ENCODE data around the gene ROBO1.
"Not testable (repeated sequence)": the region's sequence is repeated elsewhere in the genome, so short reads cannot be mapped to it uniquely, and the experiment has no call there.

The ROBO1 gene

GRCh38 chr3:79310016-79310415 lies 457.8 kb downstream of the ROBO1 start:
- no peak for DNase-seq (ENCODE audit: low read depth)

- no peak for DNase-seq (ENCODE audit: low read depth)
Measured at GRCh38 chr3:79306934-79307570, 460.7 kb downstream of the ROBO1 start.

GRCh38 chr3:79299949-79300635 lies 467.7 kb downstream of the ROBO1 start:
- not testable (repeated sequence) for DNase-seq (ENCODE audit: low read depth)

- no peak for DNase-seq (ENCODE audit: low read depth)
Measured at GRCh38 chr3:79297245-79297960, 470.4 kb downstream of the ROBO1 start.

GRCh38 chr3:79286882-79287281 lies 480.9 kb downstream of the ROBO1 start:
- no peak for DNase-seq (ENCODE audit: low read depth)

- no peak for DNase-seq (ENCODE audit: low read depth)
Measured at GRCh38 chr3:79285871-79286270, 481.9 kb downstream of the ROBO1 start.

- no peak for DNase-seq (ENCODE audit: low read depth)
Measured at GRCh38 chr3:79285380-79285779, 482.4 kb downstream of the ROBO1 start.

- DNase-seq (ENCODE audit: low read depth): no peak
Measured at GRCh38 chr3:79284781-79285180, 483.0 kb downstream of the ROBO1 start.

GRCh38 chr3:79278681-79279080 lies 489.1 kb downstream of the ROBO1 start:
- no peak for DNase-seq (ENCODE audit: low read depth)

- DNase-seq (ENCODE audit: low read depth): no peak
Measured at GRCh38 chr3:79268422-79268821, 499.4 kb downstream of the ROBO1 start.

- no peak for DNase-seq (ENCODE audit: low read depth)
Measured at GRCh38 chr3:79264892-79265291, 502.9 kb downstream of the ROBO1 start.

- DNase-seq (ENCODE audit: low read depth): no peak
Measured at GRCh38 chr3:79263423-79263822, 504.4 kb downstream of the ROBO1 start.

GRCh38 chr3:79258479-79258878 lies 509.3 kb downstream of the ROBO1 start:
- DNase-seq (ENCODE audit: low read depth): no peak

GRCh38 chr3:79257791-79258190 lies 510.0 kb downstream of the ROBO1 start:
- no peak for DNase-seq (ENCODE audit: low read depth)

- DNase-seq (ENCODE audit: low read depth): no peak
Measured at GRCh38 chr3:79255702-79256101, 512.1 kb downstream of the ROBO1 start.

- DNase-seq (ENCODE audit: low read depth): no peak
Measured at GRCh38 chr3:79255292-79255691, 512.5 kb downstream of the ROBO1 start.

- no peak for DNase-seq (ENCODE audit: low read depth)
Measured at GRCh38 chr3:79253704-79254103, 514.1 kb downstream of the ROBO1 start.

- DNase-seq (ENCODE audit: low read depth): no peak
Measured at GRCh38 chr3:79253271-79253670, 514.5 kb downstream of the ROBO1 start.

GRCh38 chr3:79250746-79251145 lies 517.1 kb downstream of the ROBO1 start:
- no peak for DNase-seq (ENCODE audit: low read depth)

GRCh38 chr3:79249701-79250100 lies 518.1 kb downstream of the ROBO1 start:
- DNase-seq (ENCODE audit: low read depth): no peak

- DNase-seq (ENCODE audit: low read depth): no peak
Measured at GRCh38 chr3:79247725-79248043, 520.1 kb downstream of the ROBO1 start.

GRCh38 chr3:79246875-79247724 lies 520.7 kb downstream of the ROBO1 start:
- DNase-seq (ENCODE audit: low read depth): no peak
